ENCODE data around the gene DNAJB7.
"Not testable (repeated sequence)": the region's sequence is repeated elsewhere in the genome, so short reads cannot be mapped to it uniquely, and the experiment has no call there.

Gene DNAJB7

GRCh38 chr22:40878922-40879321 is 17.0 kb upstream of the DNAJB7 start:
- H3K27ac ChIP-seq = no peak overlapping the region
- no peak for TF ChIP-seq CTCF (conservative IDR thresholded peaks at IDR 0.05)

GRCh38 chr22:40877488-40877887 is 15.6 kb upstream of the DNAJB7 start:
- TF ChIP-seq CTCF (conservative IDR thresholded peaks at IDR 0.05) = no peak
- H3K27ac ChIP-seq = no peak overlapping the region

- no peak for TF ChIP-seq CTCF (conservative IDR thresholded peaks at IDR 0.05)
- H3K27ac ChIP-seq = no peak overlapping the region
These were observed 15.0 kb upstream of the DNAJB7 start for GRCh38 chr22:40876907-40877306.

GRCh38 chr22:40875111-40875510 is 13.2 kb upstream of the DNAJB7 start:
- H3K27ac ChIP-seq = no peak overlapping the region
- TF ChIP-seq CTCF (conservative IDR thresholded peaks at IDR 0.05) = no peak

- H3K27ac ChIP-seq = no peak overlapping the region
- no peak for TF ChIP-seq CTCF (conservative IDR thresholded peaks at IDR 0.05)
These were observed 12.1 kb upstream of the DNAJB7 start for GRCh38 chr22:40874016-40874415.

- not testable (repeated sequence) for H3K27ac ChIP-seq
These were observed 6.5 kb upstream of the DNAJB7 start for GRCh38 chr22:40868379-40868778.

- no peak overlapping the region for H3K27ac ChIP-seq
- no peak for TF ChIP-seq CTCF (conservative IDR thresholded peaks at IDR 0.05)
These were observed 5.2 kb upstream of the DNAJB7 start for GRCh38 chr22:40867109-40867508.

GRCh38 chr22:40862537-40862936 is 624 bp upstream of the DNAJB7 start:
- no peak overlapping the region for H3K27ac ChIP-seq
- no peak for TF ChIP-seq CTCF (conservative IDR thresholded peaks at IDR 0.05)

Measured in VCaP (cell line).